ENCODE measurements around the gene MAD1L1.

Gene MAD1L1

GRCh38 chr7:2099048-2099957 lies 133.4 kb downstream of the MAD1L1 start:
- DNase-seq = no peak

- no peak for DNase-seq
These were observed 134.2 kb downstream of the MAD1L1 start for GRCh38 chr7:2098496-2098895.

- no peak for DNase-seq
These were observed 134.7 kb downstream of the MAD1L1 start for GRCh38 chr7:2098056-2098455.

- no peak for DNase-seq
These were observed 135.3 kb downstream of the MAD1L1 start for GRCh38 chr7:2097492-2097891.

- DNase-seq = no peak
These were observed 135.9 kb downstream of the MAD1L1 start for GRCh38 chr7:2096692-2097387.

GRCh38 chr7:2095436-2095835 lies 137.3 kb downstream of the MAD1L1 start:
- no peak for DNase-seq

GRCh38 chr7:2094454-2095045 lies 138.2 kb downstream of the MAD1L1 start:
- no peak for DNase-seq

GRCh38 chr7:2093843-2094220 lies 138.9 kb downstream of the MAD1L1 start:
- no peak for DNase-seq

GRCh38 chr7:2093215-2093842 lies 139.4 kb downstream of the MAD1L1 start:
- no peak for DNase-seq

- no peak for DNase-seq
These were observed 140.5 kb downstream of the MAD1L1 start for GRCh38 chr7:2092279-2092678.

GRCh38 chr7:2090526-2091520 lies 141.9 kb downstream of the MAD1L1 start:
- DNase-seq = no peak

- DNase-seq = no peak
These were observed 143.9 kb downstream of the MAD1L1 start for GRCh38 chr7:2088801-2089200.

GRCh38 chr7:2087744-2088143 lies 145.0 kb downstream of the MAD1L1 start:
- DNase-seq = no peak

GRCh38 chr7:2086229-2086628 lies 146.5 kb downstream of the MAD1L1 start:
- DNase-seq = no peak

GRCh38 chr7:2085804-2086203 lies 146.9 kb downstream of the MAD1L1 start:
- DNase-seq = no peak

- DNase-seq = no peak
These were observed 147.8 kb downstream of the MAD1L1 start for GRCh38 chr7:2084781-2085505.

- DNase-seq = no peak
These were observed 148.4 kb downstream of the MAD1L1 start for GRCh38 chr7:2084331-2084730.

- DNase-seq = no peak
These were observed 149.4 kb downstream of the MAD1L1 start for GRCh38 chr7:2083362-2083761.

- no peak for DNase-seq
These were observed 150.4 kb downstream of the MAD1L1 start for GRCh38 chr7:2082139-2082998.

- DNase-seq = no peak
These were observed 151.1 kb downstream of the MAD1L1 start for GRCh38 chr7:2081526-2082135.

Measured in SIG-M5 (cell line).